HG03565 (cell line): ENCODE measurements around the gene AP5S1.

Source experiments
- ATAC-seq: cut with Tn5 transposase; IDR thresholded peaks from one replicate; pipeline ENCODE4 v1.9.1; 2021; ENCODE audit warnings: mild to moderate bottlenecking, moderate library complexity; ENCODE audit not compliant: unreplicated experiment

Gene AP5S1, protein sequence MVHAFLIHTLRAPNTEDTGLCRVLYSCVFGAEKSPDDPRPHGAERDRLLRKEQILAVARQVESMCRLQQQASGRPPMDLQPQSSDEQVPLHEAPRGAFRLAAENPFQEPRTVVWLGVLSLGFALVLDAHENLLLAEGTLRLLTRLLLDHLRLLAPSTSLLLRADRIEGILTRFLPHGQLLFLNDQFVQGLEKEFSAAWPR

DNA sequence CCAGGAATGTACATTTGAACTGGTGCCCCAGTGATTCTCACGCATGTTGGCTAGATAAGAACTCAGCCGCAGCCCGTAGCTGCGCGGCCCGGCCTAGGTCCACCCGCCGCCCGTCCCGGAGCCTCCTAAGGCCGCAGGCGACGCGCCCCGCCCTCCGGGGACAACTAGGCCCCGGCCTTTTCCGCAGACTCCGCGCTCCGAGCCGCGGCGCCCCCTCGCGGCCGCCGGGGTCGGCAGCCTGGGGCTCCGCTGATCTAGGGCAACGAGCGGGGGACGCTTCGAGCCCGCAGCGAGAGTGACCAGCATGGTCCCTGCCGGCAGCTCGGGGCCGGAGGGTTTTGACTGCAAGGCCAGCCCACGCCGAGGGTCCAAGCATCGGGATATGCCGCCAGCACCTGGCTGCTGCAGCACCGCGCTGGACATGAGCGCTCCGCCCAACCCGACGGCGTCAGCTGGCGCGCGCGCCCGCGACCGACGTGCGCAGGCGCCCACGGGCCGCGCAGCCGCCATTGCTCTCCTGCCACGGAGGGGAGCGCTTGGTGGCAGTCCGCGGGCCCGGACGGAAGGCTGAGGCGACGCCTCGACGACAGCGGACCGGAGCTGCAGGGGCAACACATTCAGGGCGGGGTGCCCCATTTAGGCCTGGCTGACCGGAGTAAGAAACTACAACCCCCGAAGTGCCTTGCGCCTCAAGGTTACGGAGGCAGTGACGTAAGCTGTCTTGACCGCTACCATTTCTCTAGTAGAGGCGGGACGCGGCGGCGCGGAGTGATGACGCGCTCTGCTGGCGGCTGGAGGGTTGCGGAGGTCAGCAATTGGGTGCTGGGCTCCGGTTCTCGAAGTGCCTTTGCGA lies at the start of gene AP5S1:
Gene AP5S1 (plus strand): TSS at position 500 of the 853 bp plus-strand sequence. CDS start 1,571 bp downstream, outside the sequence.
- ATAC-seq = peak; percentile 73

- no peak for ATAC-seq
Observed at GRCh38 chr20:3771552-3772058, 48.7 kb upstream of the AP5S1 start.

DNA sequence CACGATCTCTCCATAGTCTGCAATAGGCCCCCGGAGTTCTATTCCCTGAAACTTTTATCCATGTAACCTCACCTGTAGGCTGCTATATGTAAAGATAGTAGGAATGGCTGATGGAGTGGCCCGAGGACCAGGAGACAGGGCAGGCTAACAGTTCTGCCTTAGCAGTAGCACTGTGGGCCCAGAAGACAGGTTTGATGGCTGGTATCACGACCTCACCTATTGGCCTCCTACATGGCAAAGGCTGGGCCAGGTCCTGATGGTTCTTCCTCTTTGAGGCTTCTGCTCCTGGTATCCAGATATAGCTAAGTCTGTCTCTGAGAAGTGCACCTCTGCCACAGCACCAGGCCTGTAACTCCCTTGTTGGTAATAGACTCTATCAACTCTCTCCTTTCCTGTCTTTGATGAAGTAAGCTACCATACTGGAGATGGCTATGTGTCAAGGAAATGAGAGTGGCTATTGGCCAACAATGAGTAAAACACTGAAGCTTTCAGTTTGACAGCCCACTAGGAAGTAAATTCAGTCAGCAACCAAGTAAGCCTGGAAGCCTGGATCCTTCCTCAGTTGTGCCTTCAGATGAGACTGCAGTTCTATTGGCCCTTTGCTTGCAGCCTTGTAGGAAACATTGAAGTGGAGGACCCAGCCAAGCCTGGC lies 44.8 kb upstream of the AP5S1 start:
- ATAC-seq = no peak

- ATAC-seq = no peak
Observed at GRCh38 chr20:3777381-3777715, 43.0 kb upstream of the AP5S1 start.

GRCh38 chr20:3777716-3778629 lies 42.4 kb upstream of the AP5S1 start:
- no peak for ATAC-seq

DNA sequence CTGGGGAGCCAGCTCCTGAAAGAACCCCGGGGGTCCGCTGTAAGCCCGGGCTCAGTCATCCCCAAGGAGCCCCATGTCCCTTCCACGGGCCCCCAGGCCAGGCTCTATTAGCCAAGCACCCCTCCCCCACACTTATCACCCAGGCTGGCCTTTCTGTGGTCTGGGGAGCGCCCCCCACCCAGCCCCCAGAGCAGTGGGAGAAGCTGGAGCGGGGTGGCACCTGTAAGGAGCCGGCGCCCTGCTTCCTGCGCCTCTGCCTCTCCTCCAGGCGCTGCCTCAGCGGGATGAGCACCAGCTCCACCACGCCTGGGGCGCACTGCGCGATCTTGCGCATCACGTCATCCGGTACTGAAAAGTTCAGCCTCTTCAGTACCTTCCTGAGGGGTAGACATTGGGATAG lies 41.4 kb upstream of the AP5S1 start:
- ATAC-seq = no peak

GRCh38 chr20:3781153-3781910 lies 39.0 kb upstream of the AP5S1 start, which contains the start of gene SPEF1:
SPEF1 (minus strand) TSS chr20:3781448; CDS start chr20:3781287, 161 bp downstream.
- ATAC-seq = no peak

GRCh38 chr20:3782597-3782996 lies 37.8 kb upstream of the AP5S1 start:
- no peak for ATAC-seq

DNA sequence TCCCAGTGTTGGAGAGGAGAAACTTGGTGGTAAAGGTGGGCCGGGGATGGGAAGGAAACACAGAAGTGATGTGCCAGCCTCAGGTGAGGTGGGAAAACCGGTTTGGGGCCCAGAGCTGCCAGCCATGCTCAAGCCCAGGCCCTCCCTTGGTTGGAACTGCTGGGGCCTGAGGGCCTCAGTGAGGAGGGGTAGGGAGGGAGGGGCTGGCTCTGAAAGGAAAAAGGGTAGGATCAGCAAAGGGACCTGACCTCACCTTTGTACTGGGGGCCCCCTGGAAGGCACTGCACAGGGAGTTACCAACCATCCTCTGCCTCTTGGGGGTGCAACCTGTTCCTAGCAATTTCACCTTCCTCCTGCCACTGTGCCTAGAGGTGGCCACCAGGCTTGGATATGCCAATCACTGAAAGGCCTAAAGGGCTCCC lies 37.3 kb upstream of the AP5S1 start:
- no peak for ATAC-seq

DNA sequence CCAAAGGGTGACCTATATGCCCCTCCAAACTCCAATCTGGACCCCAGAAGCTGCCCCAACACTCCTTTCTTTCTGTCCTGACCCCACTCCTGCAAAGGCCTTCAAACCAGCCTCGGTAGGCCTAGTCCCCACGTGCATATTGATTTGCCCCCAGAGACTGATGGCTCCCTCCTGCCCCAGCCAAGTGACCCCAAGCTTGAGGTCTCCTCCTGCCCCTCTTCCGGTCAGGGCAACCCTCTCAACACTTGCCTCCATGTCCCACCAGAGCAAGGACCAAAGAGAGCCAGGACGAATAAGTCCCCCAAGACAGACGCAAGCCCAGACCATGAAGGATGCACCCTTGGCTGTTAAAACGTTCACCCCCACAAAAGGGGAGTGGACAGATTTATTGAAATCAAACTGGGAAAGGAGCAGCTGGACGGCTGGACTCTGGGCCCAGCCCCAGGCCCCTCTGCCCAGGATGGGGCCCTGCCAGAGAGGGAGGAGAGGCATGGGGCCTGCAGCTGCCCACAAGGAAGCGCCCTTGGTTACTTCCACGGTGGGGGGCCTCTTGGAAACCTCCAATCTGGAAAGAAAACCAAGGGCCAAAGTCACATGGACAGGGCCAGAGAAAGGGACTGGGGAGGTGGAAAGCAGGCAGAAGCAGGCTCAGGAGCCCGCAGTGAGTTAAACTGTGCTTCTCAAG lies 36.7 kb upstream of the AP5S1 start:
- ATAC-seq = no peak

DNA sequence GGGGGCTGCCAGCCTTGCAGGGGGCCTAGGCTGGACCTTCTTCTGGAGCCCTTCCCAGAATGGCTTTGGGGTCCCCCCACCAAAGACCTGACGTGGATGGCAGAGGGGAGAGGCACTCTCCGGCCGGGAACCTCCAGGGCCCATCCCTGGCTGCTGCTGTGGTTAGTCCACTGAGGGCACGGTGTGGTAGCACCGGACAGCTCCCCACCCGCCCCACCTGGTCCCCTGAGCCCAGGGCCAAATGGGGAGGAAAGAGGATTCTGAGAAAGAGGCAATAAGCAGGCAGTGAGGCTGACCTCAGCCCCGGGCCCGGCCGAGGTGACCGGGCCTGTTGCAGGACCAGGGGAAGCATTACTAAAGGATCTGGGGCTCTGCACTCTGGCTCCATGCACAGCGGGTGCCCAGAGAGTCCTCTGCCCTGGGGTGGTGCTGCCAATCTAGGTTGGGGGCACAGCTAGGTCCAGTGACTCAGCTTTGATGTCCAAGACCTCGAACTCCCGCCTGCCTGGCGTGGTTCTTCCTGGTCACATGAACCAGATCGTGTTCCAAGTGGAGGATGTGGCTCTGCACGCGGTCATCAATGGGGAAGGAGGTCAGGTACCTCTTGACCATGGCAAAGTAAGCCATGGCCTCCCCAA lies 36.0 kb upstream of the AP5S1 start:
- ATAC-seq = no peak

DNA sequence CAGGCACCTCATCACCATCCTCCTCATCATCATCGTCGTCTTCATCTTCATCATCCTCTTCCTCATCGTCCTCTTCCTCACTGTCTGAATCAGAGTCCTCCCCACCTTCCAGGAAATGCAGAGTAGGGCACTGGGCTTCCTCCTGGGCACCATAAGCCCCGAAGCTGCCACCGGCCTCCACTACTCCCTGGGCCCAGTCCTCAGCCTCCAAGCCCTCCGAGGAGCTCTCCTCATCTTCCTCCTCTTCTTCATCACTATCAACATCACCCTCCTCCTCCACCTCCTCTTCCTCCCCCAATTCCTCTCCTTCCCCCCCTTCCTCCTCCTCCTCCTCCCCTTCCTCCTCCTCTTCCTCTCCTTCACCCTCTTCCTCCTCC lies 35.5 kb upstream of the AP5S1 start:
- ATAC-seq = no peak

DNA sequence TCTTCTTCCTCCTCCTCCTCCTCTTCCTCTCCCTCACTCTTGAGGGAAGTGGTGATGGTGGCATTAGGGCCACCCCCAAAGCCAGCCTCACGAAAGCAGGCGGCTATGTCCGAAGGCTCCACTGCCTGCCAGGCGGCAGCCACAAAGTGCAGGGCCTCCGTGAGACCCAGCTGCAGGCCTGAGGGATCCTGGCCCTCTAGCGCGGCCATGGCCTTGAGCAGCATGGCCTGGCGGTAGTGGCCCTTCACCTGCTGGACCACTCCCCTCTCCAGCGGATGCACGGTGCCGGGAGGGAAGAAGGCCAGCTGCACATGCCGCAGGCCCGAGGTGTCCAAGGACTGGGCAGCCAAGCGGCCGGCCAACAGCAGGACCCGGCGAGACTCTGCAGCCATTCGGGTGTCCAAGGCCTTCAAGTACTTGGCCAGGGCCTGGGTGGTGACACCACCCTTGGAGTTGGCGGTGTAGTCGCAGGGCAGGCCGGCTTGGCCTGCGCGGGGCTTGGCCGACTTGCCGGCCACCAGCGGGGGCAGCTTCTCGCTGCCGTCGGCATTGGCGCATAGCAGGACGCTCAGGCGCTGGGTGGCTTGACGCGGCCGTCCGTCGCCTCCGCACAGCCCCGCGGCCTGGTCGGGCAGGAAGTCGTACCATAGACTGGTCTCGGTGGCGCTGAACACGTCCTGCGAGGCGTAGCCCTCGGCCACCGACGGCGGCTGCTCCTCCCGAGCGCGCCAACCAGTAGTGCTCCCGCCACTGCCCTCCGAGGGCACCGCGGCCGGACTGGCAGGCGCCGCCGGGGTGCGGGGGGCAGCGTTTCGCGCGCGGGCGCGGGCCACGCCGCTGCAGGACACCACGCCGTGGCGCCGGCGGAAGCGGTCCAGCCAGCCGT lies 34.9 kb upstream of the AP5S1 start:
- ATAC-seq = no peak

DNA sequence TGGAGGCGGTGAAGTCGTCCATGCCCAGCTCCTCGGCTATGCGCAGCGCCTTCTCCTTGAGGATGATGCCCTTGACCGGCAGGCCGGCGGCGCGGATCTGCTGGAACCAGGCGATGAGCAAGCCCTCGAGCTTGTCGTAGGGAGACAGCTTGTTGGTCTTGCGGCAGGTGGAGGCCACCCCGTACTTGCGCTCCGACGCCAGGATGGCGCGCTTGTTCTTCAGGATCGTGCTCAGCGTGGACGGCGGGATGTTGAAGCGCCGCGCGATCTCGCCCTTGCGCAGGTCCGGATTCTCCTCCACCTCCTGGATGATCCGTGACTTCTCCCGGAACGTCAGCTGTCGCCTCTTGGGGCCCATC lies 34.2 kb upstream of the AP5S1 start:
- peak; percentile 15 for ATAC-seq

DNA sequence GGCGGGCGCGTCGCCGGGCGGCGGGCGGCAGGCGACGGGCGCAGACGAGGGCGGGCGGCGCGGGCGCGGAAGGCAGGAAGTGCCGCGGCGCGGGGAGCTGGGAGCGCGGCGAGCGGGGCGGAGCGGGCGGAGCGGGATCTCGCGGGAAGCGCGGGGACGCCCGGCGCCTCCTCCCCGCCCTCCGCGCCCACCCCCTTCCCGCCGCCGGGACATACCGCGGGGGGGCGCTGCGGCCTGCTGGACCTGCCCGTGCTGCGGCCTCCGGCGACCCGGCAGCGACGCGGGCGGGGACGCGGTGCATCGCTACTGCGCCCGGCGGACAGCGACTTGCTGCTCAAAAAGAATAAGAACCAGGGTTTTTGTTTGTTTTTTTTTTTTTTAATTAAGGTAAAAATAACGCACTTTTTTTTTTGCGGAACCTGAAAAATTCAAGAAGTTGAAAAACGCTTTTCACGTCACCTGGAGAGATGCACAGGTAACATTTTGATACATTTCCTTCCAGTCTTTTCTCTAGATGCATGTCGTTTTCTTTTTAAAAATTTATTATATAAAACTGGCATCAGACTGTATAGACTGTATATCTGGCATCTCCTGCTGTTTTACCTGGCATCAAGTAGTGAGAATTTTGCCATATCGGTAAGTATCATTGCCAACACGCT lies 33.6 kb upstream of the AP5S1 start, which contains the start of gene CENPB:
Gene CENPB (minus strand): TSS at position 76 of the 659 bp plus-strand sequence. CDS start 257 bp downstream, outside the sequence.
- peak; percentile 73 for ATAC-seq

DNA sequence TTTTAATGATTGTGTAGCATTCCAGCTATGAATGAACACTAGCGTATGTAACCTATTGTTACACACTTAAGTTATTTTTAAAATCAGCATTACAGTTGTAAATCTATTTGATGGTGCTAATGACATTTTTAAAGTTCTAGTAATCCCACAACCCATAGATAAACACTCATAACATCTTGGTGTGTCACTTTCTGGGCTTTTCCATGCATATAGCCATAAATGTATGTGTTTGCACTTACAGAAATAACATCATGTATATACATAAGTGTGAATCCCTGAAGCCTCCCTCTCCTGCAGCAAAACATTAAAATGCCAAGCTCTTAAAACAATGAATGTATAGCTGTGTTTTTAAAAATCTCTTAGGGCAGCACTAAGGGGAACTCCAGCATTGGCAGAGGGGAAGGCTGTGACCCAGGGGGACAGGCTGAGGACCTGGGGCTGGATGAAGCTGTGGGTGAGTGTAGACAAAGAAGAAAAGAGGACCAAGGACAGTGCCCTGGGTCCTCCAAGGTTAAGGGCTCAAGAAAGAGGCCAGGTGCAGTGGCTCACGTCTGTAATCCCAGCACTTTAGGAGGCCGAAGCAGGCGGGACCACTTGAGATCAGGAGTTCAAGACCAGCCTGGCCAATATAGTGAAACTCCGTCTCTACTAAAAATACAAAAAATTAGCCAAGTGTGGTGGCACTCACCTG lies 32.9 kb upstream of the AP5S1 start:
- ATAC-seq = no peak

DNA sequence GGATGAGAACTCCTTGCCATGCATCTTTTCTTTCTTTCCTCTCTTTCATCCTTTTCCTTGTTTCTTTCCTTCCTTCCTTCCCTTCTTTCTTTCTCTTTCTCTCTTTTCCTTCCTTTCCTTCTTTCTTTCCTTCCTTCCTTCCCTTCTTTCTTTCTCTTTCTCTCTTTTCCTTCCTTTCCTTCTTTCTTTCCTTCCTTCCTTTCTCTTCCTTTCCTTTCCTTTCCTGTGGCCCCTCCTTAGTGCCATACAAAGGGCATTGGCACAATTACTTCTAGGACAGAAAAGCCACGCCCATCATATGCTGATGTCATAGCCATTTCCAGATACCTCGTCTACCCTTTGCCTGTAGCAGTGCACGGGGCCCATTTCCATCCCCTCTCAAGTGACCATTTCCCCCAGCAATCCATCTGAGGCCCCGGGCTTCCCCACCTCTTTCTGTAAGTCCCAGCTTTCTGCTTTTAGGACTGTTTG lies 31.6 kb upstream of the AP5S1 start:
- ATAC-seq = no peak
